Mucosa of descending colon (tissue), 3 donors: Measurements from ENCODE around the gene COL4A5. TPM values are rescaled to one million over a fixed set of nuclear protein-coding genes. Genes with fewer than 3 reads are reported as not detected.

Experiments used
- ATAC-seq: fragments of 200-7000 bp; cut with Tn5 transposase; one replicate; pipeline ENCODE4 v1.9.1; 2020; ENCODE audit warnings: mild to moderate bottlenecking, moderate library complexity
- DNase-seq, 3 donors: peaks; one replicate each; pipeline ENCODE4 v3.0.0-alpha.2; 2020
- H3K36me3 ChIP-seq: fragments of 200-600 bp; one replicate; pipeline ENCODE4 v1.8.0; 2021; ENCODE audit warnings: low read depth, mild to moderate bottlenecking
- H3K4me1 ChIP-seq: fragments of 200-600 bp; one replicate; pipeline ENCODE4 v1.8.0; 2021; ENCODE audit warnings: low read depth, mild to moderate bottlenecking
- H3K4me3 ChIP-seq: fragments of 200-600 bp; one replicate; pipeline ENCODE4 v1.8.0; 2021; ENCODE audit warnings: mild to moderate bottlenecking
- H3K9me3 ChIP-seq: fragments of 200-600 bp; one replicate; pipeline ENCODE4 v1.8.0; 2021; ENCODE audit warnings: mild to moderate bottlenecking
- CTCF ChIP-seq: fragments of 200-600 bp; IDR thresholded peaks from one replicate; pipeline ENCODE4 v1.8.0; 2022; ENCODE audit warnings: antibody characterized with exemption, mild to moderate bottlenecking
- intact Hi-C, 2 donors: fragments of 100-400 bp; cut with DNase I in 1 of 2; cut with micrococcal nuclease in 1 of 2; formaldehyde crosslinking; loops; one replicate each; pipeline versions ENCODE4 v1.11.0 to v1.11.1; 2022; cut with DNase I, micrococcal nuclease
- total RNA-seq, 3 donors: library from RNA; stranded (reverse); fragmentation: NEBNext Ultra II Directional in 2 of 3; extraction: Animal tissue kit (Norgen Biotek cat#: 25700) in 2 of 3; gene quantifications; one replicate each; pipeline versions ENCODE4 v1.2.1 to v1.2.4, GENCODE V29; 2021 to 2023
- donor health status: DM: no; HTN: no; CAD: no; lungs with moderate emphysema.
- donor health status: DM: no; HTN: no; CAD: no.
- donor health status: DM: no; HTN: yes; CAD: no.

COL4A5 gene
- total RNA-seq, 3 donors from 2014 or later = 5.0 to 6.2 (median 5.6) TPM

DNA sequence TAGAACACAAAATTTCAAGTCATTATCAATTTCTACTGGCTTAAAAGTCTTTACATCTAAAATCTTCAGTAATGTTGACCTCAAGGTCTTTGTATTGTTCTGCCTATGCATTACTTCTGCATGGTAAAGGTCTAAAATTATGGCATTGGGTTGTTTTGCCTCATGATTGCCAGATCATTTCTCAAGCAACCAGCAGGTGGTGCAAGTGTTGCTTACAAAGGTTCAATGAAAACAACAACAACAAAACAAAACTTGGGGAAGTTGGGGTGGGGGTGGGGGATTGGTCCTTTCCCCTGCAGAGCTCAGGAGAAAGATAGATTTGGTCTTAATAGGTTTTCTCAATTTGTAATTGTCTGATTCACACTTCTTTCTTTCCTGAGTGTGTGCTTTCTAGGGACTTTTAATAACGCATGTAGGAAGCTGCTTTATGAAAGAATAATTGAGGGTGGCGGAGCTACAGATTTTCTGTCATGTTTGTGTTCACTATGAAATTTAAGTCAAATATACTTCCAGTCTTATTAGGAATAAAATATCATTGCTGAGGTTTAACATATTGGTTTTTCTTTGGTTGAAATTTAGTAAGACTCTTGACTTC lies 145.1 kb downstream of the COL4A5 start:
- ATAC-seq (no peak), DNase-seq (peak in 1 of 3 donors; percentile 0)
- intact Hi-C loops = no loop called here
- TF ChIP-seq CTCF = no peak
- no peak overlapping the region for H3K4me3 ChIP-seq
- no peaks in the 10 kb centered on the region for H3K9me3 ChIP-seq
- H3K4me1 ChIP-seq = no peaks in the 10 kb centered on the region
- H3K36me3 ChIP-seq = no peaks in the 10 kb centered on the region

DNA sequence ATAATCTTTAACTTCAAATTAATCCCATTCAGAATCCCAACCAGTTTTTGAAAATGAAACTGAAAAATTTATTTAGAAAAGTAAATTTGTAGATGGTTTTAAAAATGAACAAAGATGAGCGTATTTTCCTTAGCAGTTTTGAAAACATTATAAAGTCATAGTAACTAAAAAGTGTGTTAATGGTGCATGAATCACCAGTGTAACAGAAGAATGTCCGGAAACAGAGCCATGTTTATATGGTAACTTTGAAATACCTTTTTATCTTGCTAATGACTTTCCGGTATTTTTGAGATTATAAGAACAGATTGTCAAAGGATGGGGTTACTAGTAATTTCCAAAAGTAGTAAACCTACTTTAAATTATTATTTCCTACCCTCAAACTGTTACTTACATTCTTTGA lies 150.9 kb downstream of the COL4A5 start:
- Histone ChIP-seq H3K9me3 (no peaks in the 10 kb centered on the region), H3K36me3 (no peaks in the 10 kb centered on the region), H3K4me1 (no peaks in the 10 kb centered on the region), H3K4me3 (no peak overlapping the region)
- no peak for DNase-seq
- intact Hi-C loops = no loop called here
- ATAC-seq = no peak
- TF ChIP-seq CTCF = no peak

- Histone ChIP-seq H3K4me1 (no peaks in the 10 kb centered on the region), H3K9me3 (no peaks in the 10 kb centered on the region), H3K4me3 (no peak overlapping the region), H3K36me3 (no peaks in the 10 kb centered on the region)
- ATAC-seq (no peak), DNase-seq (no peak)
- intact Hi-C loops = no loop called here
- TF ChIP-seq CTCF = no peak
These were observed 161.6 kb downstream of the COL4A5 start for GRCh38 chrX:108601276-108601675.

GRCh38 chrX:108610141-108610540 lies 170.5 kb downstream of the COL4A5 start:
- DNase-seq (no peak), ATAC-seq (no peak)
- Histone ChIP-seq H3K36me3 (no peaks in the 10 kb centered on the region), H3K4me1 (no peaks in the 10 kb centered on the region), H3K9me3 (no peaks in the 10 kb centered on the region), H3K4me3 (no peak overlapping the region)
- intact Hi-C loops = no loop called here
- no peak for TF ChIP-seq CTCF

GRCh38 chrX:108614616-108615015 lies 175.0 kb downstream of the COL4A5 start:
- DNase-seq = no peak
- Histone ChIP-seq H3K9me3 (no peaks in the 10 kb centered on the region), H3K4me1 (no peaks in the 10 kb centered on the region), H3K36me3 (no peaks in the 10 kb centered on the region), H3K4me3 (no peak overlapping the region)
- ATAC-seq = no peak
- intact Hi-C loops = no loop called here
- TF ChIP-seq CTCF = no peak

- Histone ChIP-seq H3K9me3 (no peaks in the 10 kb centered on the region), H3K4me1 (no peaks in the 10 kb centered on the region), H3K4me3 (no peak overlapping the region), H3K36me3 (no peaks in the 10 kb centered on the region)
- no peak for ATAC-seq
- no peak for TF ChIP-seq CTCF
- intact Hi-C loops = no loop called here
- no peak for DNase-seq
These were observed 201.2 kb downstream of the COL4A5 start for GRCh38 chrX:108640817-108641216.
